NCI-H524 treated with DMSO at 0.1 percent for 48 hours (cell line): ENCODE measurements around the gene P3H4.

Source experiments
- DNase-seq: peaks from one replicate; lab custom pipeline; 2025; lab: John Stamatoyannopoulos, UW

The P3H4 gene

GRCh38 chr17:41769985-41770384, 41.8 kb downstream of the P3H4 start:
- no peak for DNase-seq

GRCh38 chr17:41769346-41769862, 42.3 kb downstream of the P3H4 start:
- no peak for DNase-seq

- no peak for DNase-seq
These were observed 43.0 kb downstream of the P3H4 start for GRCh38 chr17:41768682-41769288.

- DNase-seq, result no peak
These were observed 44.3 kb downstream of the P3H4 start for GRCh38 chr17:41767324-41768042.

GRCh38 chr17:41766135-41766534, 45.6 kb downstream of the P3H4 start:
- no peak for DNase-seq

- no peak for DNase-seq
These were observed 48.4 kb downstream of the P3H4 start for GRCh38 chr17:41763327-41763726.

- DNase-seq, result no peak
These were observed 48.9 kb downstream of the P3H4 start for GRCh38 chr17:41762841-41763240.

- no peak for DNase-seq
These were observed 49.4 kb downstream of the P3H4 start for GRCh38 chr17:41762391-41762790.

GRCh38 chr17:41760878-41761277, 50.9 kb downstream of the P3H4 start:
- no peak for DNase-seq

GRCh38 chr17:41758601-41759000, 53.1 kb downstream of the P3H4 start:
- DNase-seq, result no peak

- DNase-seq, result no peak
These were observed 57.7 kb downstream of the P3H4 start for GRCh38 chr17:41754066-41754465.
